GM10266 (cell line): ENCODE results near the gene STBD1.
"Not testable (repeated sequence)": the region's sequence is repeated elsewhere in the genome, so short reads cannot be mapped to it uniquely, and the experiment has no call there.

Source experiments
- DNase-seq: peaks from one replicate; pipeline ENCODE4 v3.0.0; 2012; ENCODE audit errors: extremely low spot score
- CTCF ChIP-seq: IDR thresholded peaks from 2 replicates; pipeline ENCODE4 v1.5.1; 2012; ENCODE audit warnings: mild to moderate bottlenecking, low read depth; ENCODE audit not compliant: control insufficient read depth, insufficient read depth; ENCODE audit errors: missing control alignments

Gene STBD1

GRCh38 chr4:76357981-76358380 lies 51.4 kb downstream of the STBD1 start:
- no peak for TF ChIP-seq CTCF
- no peak for DNase-seq

DNA sequence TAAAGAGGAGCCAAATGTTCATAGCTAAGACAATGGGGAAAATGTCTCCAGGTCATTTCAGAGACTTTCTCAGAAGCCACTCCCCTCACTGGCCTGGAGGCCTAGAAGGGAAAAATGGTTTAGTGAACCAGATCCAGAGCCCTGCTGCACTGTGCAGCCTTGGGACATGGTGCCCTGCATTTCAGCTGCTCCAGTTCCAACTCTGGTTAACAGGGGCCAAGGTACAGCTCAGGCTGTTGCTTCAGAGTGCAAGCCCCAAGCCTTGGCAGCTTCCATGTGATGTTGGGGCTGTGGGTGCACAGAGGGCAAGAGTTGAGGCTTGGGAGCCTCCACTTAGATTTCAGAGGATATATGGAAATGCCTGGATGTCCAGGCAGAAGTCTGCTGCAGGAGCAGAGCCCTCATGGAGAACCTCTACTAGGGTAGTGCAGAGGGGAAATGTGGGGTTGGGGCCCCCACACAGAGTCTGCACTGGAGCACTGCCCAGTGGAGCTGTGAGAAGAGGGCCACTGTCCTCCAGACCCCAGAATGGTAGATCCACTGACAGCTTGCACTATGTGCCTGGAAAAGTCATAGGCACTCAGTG lies 53.4 kb downstream of the STBD1 start:
- DNase-seq, result not testable (repeated sequence)
